Glutamatergic neuron (in vitro differentiated cells): Measurements from ENCODE around the gene TNPO1. TPM values are rescaled to one million over a fixed set of nuclear protein-coding genes. Genes with fewer than 3 reads are reported as not detected.

Experiments
- DNase-seq: peaks from one replicate; pipeline ENCODE4 v3.0.0; 2022
- H3K27ac Mint-ChIP-seq: one replicate; pipeline ENCODE4 v1.8.0; 2020; ENCODE audit warnings: mild to moderate bottlenecking, mixed read lengths, inconsistent platforms; ENCODE audit not compliant: unreplicated experiment
- H3K27me3 Mint-ChIP-seq: one replicate; pipeline ENCODE4 v1.8.0; 2020; ENCODE audit warnings: mild to moderate bottlenecking, moderate library complexity, mixed read lengths, inconsistent platforms; ENCODE audit not compliant: unreplicated experiment
- H3K36me3 Mint-ChIP-seq: one replicate; pipeline ENCODE4 v1.8.0; 2020; ENCODE audit warnings: mild to moderate bottlenecking, mixed read lengths, inconsistent platforms; ENCODE audit not compliant: unreplicated experiment
- H3K4me1 Mint-ChIP-seq: one replicate; pipeline ENCODE4 v1.8.0; 2020; ENCODE audit warnings: mild to moderate bottlenecking, low read depth, mixed read lengths, inconsistent platforms; ENCODE audit not compliant: unreplicated experiment
- H3K4me3 Mint-ChIP-seq: one replicate; pipeline ENCODE4 v1.8.0; 2020; ENCODE audit warnings: mild to moderate bottlenecking, mixed read lengths, inconsistent platforms; ENCODE audit not compliant: unreplicated experiment
- H3K9me3 Mint-ChIP-seq: one replicate; pipeline ENCODE4 v1.8.0; 2020; ENCODE audit warnings: mild to moderate bottlenecking, moderate library complexity, mixed read lengths, inconsistent platforms; ENCODE audit not compliant: unreplicated experiment
- total RNA-seq: library from RNA; stranded (reverse); fragmentation: NEBNext Ultra II Directional; extraction: Animal tissue kit (Norgen Biotek cat#: 25700); gene quantifications from one replicate; pipeline ENCODE4 v1.2.1, GENCODE V29; 2021; ENCODE audit not compliant: unreplicated experiment
- TF ChIP-seq, protein P1 (sequence below): fragments of 200-600 bp; sonication (generic); IDR thresholded peaks from one replicate; pipeline ENCODE4 v1.5.0; 2021; ENCODE audit not compliant: partially characterized antibody, unreplicated experiment

Gene TNPO1
- total RNA-seq, 1 donor from 2014 or later = 289 TPM

- no peak overlapping the region for H3K4me3 Mint-ChIP-seq
- H3K27ac Mint-ChIP-seq = no peak overlapping the region
- H3K9me3 Mint-ChIP-seq = no peaks in the 10 kb centered on the region
- TF ChIP-seq, protein P1, sequence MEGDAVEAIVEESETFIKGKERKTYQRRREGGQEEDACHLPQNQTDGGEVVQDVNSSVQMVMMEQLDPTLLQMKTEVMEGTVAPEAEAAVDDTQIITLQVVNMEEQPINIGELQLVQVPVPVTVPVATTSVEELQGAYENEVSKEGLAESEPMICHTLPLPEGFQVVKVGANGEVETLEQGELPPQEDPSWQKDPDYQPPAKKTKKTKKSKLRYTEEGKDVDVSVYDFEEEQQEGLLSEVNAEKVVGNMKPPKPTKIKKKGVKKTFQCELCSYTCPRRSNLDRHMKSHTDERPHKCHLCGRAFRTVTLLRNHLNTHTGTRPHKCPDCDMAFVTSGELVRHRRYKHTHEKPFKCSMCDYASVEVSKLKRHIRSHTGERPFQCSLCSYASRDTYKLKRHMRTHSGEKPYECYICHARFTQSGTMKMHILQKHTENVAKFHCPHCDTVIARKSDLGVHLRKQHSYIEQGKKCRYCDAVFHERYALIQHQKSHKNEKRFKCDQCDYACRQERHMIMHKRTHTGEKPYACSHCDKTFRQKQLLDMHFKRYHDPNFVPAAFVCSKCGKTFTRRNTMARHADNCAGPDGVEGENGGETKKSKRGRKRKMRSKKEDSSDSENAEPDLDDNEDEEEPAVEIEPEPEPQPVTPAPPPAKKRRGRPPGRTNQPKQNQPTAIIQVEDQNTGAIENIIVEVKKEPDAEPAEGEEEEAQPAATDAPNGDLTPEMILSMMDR = no peak
- H3K36me3 Mint-ChIP-seq = no peaks in the 10 kb centered on the region
- no peak for DNase-seq
- H3K27me3 Mint-ChIP-seq = no peaks in the 10 kb centered on the region
- H3K4me1 Mint-ChIP-seq = peaks cover 31% of the 10 kb centered on the region
These were observed 20.3 kb downstream of the TNPO1 start for GRCh38 chr5:72836810-72837209.

DNA sequence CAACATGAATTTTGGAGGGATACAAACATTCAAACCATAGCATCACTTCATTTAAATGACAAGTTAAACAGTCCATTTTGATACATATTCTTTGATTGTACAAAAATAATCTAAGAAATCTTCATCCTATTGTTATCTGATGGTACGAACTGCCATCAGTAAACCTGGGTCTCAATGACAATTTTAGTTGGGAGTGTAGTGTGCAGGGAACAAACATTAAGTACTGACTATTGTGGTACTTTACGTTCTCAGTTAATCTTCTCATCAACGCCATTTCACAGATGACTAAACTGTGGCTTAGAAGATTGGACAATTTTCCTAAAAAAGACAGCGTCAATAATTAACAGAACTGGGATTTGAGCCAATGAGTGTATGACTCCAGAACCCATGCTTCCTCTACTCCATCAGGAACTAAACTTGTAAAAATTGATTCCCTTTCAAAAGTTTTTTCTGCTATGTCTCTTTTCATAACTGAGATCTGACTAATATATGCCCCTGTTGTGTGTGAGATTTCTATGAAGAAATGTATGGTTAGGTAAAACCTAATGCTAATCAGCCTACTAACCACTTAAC, 21.1 kb downstream of the TNPO1 start:
- no peak overlapping the region for H3K4me3 Mint-ChIP-seq
- H3K27me3 Mint-ChIP-seq = no peaks in the 10 kb centered on the region
- H3K27ac Mint-ChIP-seq = no peak overlapping the region
- no peaks in the 10 kb centered on the region for H3K9me3 Mint-ChIP-seq
- TF ChIP-seq, protein P1 = no peak
- peaks cover 27% of the 10 kb centered on the region for H3K4me1 Mint-ChIP-seq
- no peaks in the 10 kb centered on the region for H3K36me3 Mint-ChIP-seq
- no peak for DNase-seq

DNA sequence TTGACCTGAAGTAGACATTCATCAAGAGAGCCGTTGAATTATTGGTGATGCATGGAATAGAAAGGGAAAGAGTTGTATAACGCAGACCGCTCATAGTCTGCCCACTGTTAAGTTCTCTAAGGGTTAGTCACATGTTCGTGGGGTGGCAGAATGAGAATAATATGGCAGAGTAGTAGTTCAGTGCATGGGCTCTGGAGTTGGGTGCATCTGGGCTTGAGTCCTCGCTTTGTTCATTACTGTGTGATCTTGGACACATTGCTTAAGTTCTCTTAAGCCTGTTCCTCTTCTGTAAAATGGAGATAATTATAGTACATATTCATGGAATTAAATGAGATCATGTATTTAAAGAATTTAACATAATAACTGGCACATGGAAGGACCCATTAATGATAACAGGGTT, 23.6 kb downstream of the TNPO1 start:
- no peak overlapping the region for H3K4me3 Mint-ChIP-seq
- no peak for DNase-seq
- H3K9me3 Mint-ChIP-seq = no peaks in the 10 kb centered on the region
- peaks cover 3% of the 10 kb centered on the region for H3K27me3 Mint-ChIP-seq
- no peak overlapping the region for H3K27ac Mint-ChIP-seq
- H3K4me1 Mint-ChIP-seq = peaks cover 24% of the 10 kb centered on the region
- TF ChIP-seq, protein P1 = no peak
- no peaks in the 10 kb centered on the region for H3K36me3 Mint-ChIP-seq

GRCh38 chr5:72841756-72842535, 25.5 kb downstream of the TNPO1 start:
- no peak overlapping the region for H3K27ac Mint-ChIP-seq
- no peak for DNase-seq

More at GRCh38 chr5:72841756-72842535, 25.5 kb downstream of the TNPO1 start:
- peaks cover 3% of the 10 kb centered on the region for H3K27me3 Mint-ChIP-seq
- peaks cover 2% of the 10 kb centered on the region for H3K9me3 Mint-ChIP-seq
- no peaks in the 10 kb centered on the region for H3K36me3 Mint-ChIP-seq
- H3K4me3 Mint-ChIP-seq = no peak overlapping the region
- H3K4me1 Mint-ChIP-seq = peaks cover 22% of the 10 kb centered on the region
- TF ChIP-seq, protein P1 = no peak
